Stimulated activated CD4-positive, alpha-beta T cell treated with anti-CD3 and anti-CD28 coated beads, TNF-alpha, amount 100 ng/mL, for 4 hours (primary cell): ENCODE measurements around the gene ALS2.
"Not testable (repeated sequence)": the region's sequence is repeated elsewhere in the genome, so short reads cannot be mapped to it uniquely, and the experiment has no call there.

Experiments used
- DNase-seq, 3 experiments: peaks; one replicate each; pipeline ENCODE4 v3.0.0-alpha.2; 2020; ENCODE audit warnings: low read depth in 3 of 3

ALS2 gene

GRCh38 chr2:201780674-201781493 is at the start of gene ALS2:
ALS2 (minus strand) TSS chr2:201780933; CDS start chr2:201768885, 12,048 bp downstream.
- DNase-seq, result peak; percentile 85 to 93 (median 89)

- DNase-seq, result no peak
These were observed 47.5 kb upstream of the ALS2 start for GRCh38 chr2:201828220-201828619.

- no peak for DNase-seq
These were observed 46.9 kb upstream of the ALS2 start for GRCh38 chr2:201827621-201828020.

- DNase-seq, result no peak
These were observed 43.5 kb upstream of the ALS2 start for GRCh38 chr2:201824212-201824611.

GRCh38 chr2:201821080-201821479 is 40.3 kb upstream of the ALS2 start:
- no peak for DNase-seq

GRCh38 chr2:201820383-201821007 is 39.8 kb upstream of the ALS2 start:
- DNase-seq, result no peak

GRCh38 chr2:201816657-201817575 is 36.2 kb upstream of the ALS2 start:
- DNase-seq, result no peak

GRCh38 chr2:201813996-201814760 is 33.4 kb upstream of the ALS2 start:
- no peak for DNase-seq

GRCh38 chr2:201810604-201811003 is 29.9 kb upstream of the ALS2 start:
- not testable (repeated sequence) for DNase-seq

GRCh38 chr2:201809633-201810032 is 28.9 kb upstream of the ALS2 start:
- no peak for DNase-seq

GRCh38 chr2:201808027-201808426 is 27.3 kb upstream of the ALS2 start:
- no peak for DNase-seq

GRCh38 chr2:201807452-201807999 is 26.8 kb upstream of the ALS2 start:
- DNase-seq, result no peak

- no peak for DNase-seq
These were observed 25.9 kb upstream of the ALS2 start, which contains the start of gene CDK15 for GRCh38 chr2:201806442-201807170. CDK15 (plus strand) TSS chr2:201806537; CDS start chr2:201806665, 128 bp downstream.

GRCh38 chr2:201798914-201799285 is 18.2 kb upstream of the ALS2 start:
- not testable (repeated sequence) for DNase-seq

- no peak for DNase-seq
These were observed 17.6 kb upstream of the ALS2 start for GRCh38 chr2:201798252-201798913.

GRCh38 chr2:201797175-201797840 is 16.6 kb upstream of the ALS2 start:
- no peak for DNase-seq

GRCh38 chr2:201796478-201796865 is 15.7 kb upstream of the ALS2 start:
- DNase-seq, result no peak

GRCh38 chr2:201795607-201796477 is 15.1 kb upstream of the ALS2 start:
- no peak for DNase-seq
